Activated T-cell treated with anti-CD3 and anti-CD28 coated beads, Interleukin-2, amount 50 U/mL, for 48 hours (primary cell): ENCODE measurements around the gene RSPH1.

Source experiments
- DNase-seq, 2 experiments: peaks; one replicate each; pipeline ENCODE4 v3.0.0-alpha.2; 2020

RSPH1 gene

GRCh38 chr21:42443181-42443785 is 52.7 kb downstream of the RSPH1 start:
- no peak for DNase-seq

GRCh38 chr21:42441963-42442362 is 54.1 kb downstream of the RSPH1 start:
- DNase-seq, result no peak

- DNase-seq, result peak; percentile 62 to 68
Observed at GRCh38 chr21:42440187-42440792, 55.7 kb downstream of the RSPH1 start.

GRCh38 chr21:42439284-42440186 is 56.5 kb downstream of the RSPH1 start:
- DNase-seq, result peak; percentile 71 to 72

DNA sequence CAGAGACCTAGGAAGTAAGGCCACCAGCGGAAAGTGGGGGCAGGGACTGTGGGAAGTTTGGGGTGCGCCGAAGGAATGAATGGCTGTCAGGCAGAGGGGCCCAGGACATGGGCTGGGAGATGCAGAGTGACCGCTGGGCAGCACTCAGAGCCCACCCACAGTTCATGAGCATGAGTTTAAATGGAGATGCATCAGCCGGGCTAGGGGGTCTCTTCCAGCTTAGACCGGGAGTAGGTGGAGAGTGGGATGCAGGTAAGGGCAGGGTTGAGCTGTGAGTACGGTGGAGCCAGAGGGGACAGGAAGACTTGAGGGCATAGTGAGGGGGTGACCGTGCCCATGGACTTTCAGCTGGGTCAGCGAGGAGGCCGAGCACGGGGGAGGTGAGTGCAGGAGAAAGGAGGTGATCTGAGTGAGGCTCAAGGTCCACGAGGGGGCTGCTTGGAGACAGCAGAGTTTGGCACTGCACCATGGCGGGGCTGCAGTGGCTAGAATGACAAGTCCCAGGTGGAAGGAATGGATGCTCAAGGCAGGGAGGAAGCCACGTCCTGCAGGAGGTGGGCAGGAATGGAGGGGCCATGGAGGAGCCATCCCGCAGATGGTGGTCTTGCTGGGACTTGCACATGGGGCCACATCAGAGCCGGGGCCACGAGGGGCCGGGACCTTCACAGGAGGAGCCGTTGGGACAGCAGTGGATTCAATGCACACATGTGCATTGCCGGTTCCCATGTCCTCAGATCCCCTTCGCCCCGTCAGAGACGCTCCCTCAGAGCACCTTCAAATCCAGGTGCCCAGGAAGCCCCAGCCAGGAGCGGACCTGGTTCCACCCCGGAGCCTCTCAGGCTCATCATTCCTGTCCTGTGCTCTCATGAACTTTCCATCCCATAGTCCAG is 57.5 kb downstream of the RSPH1 start:
- DNase-seq, result no peak

DNA sequence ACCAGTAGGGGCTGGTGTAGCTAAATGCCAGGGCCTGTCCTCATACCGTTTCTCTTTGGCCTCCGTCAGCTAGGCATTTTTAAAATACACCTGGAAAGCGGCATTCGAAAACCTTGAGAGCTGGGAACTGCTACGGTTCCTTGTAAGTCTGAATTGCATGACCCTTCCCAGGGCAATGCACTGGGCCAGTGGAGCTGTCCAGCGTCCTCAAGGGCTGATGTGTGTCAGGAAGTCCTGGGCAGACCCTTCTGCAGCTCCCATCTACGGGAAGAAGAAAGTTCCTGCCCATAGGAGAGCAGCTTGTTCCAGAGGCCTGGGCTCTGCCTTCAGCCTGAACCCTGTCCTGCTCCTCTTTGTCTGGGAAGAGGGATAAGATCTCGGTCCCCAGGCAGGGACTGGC is 58.2 kb downstream of the RSPH1 start:
- no peak for DNase-seq

DNA sequence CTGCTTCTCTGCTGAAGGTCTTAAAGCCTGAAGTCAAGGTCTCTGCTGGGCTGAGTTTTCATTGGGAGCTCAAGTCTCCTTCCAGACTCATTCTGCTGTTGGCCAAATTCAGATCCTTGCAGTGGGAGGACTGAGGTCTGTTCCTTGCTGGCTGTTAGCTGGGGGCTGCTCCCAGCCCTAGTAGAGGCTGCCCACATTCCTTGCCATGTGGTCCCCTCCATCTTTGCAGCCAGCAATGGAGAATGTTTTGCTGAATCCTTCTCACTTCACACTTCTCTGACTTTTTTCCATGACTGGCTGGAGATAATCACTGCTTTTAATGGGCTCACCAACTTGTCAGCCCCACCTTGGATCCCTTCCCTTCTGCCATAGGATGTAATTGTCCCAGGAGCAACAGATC is 59.1 kb downstream of the RSPH1 start:
- DNase-seq, result no peak

DNA sequence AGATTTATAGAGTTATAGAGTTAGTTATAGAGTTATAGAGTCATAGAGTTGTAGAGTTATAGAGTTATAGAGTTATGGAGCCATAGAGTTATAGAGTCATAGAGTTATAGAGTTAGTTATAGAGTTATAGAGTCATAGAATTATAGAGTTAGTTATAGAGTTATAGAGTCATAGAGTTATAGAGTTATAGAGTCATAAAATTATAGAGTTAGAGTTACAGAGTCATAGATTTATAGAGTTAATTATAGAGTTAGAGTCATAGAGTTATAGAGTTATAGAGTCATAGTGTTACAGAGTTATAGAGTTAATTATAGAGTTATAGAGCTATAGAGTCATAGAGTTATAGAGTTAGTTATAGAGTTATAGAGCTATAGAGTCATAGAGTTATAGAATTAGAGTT is 60.2 kb downstream of the RSPH1 start:
- DNase-seq, result no peak

DNA sequence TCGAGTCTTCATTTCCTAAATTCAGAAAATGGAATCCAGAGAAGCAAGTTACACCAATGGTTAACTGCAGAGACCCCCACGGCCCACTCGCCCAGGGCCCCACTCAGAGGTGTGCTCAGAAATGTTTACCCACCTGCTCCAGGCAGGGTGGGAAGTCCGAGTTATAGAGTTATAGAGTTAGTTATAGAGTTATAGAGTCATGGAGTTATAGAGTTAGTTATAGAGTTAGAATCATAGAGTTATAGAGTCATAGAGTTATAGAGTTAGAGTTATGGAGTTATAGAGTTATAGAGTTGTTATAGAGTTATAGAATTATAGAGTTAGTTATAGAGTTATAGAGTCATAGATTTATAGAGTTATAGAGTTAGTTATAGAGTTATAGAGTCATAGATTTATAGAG is 60.6 kb downstream of the RSPH1 start:
- DNase-seq, result no peak

- DNase-seq, result no peak
Observed at GRCh38 chr21:42434884-42435283, 61.1 kb downstream of the RSPH1 start.

- DNase-seq, result no peak
Observed at GRCh38 chr21:42433946-42434551, 62.0 kb downstream of the RSPH1 start.

DNA sequence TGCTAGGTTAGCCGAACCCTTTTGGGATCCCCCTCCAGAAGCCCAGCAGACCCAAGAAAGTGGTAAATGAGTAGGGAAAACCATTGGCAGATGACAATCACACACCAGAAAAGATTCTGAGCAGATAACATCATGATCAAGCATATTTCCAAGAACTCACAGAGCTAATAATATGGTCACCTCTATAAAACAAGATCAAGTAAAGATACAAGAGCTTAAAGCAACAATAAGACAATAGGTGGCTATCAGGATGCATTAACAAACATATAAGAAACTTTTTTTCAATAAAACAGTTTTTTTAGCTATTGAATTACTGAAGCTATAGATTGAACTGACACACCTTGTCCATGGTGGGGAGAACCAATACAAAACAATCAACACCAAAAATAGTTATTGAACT is 63.3 kb downstream of the RSPH1 start:
- no peak for DNase-seq

- no peak for DNase-seq
Observed at GRCh38 chr21:42431196-42431595, 64.8 kb downstream of the RSPH1 start.

DNA sequence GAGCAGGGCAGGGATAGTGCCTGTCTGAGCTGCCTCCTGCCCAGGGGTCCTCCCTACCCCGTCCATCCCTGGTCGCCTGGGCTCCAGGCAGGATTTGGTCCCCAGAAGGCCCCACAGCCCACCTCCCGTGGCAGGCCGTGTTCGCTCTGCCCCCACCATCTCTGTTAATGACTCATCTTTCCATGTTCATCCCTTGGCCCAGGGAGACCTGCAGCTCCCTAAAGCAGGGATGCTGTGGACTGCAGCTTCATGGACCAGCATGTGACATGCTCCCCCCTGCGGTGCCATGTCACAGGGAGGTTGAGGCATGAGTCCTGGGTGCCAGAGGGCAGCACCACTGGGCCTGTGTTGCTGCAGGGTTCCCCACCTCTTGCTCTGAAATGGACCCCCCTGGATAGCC is 65.5 kb downstream of the RSPH1 start:
- no peak for DNase-seq

DNA sequence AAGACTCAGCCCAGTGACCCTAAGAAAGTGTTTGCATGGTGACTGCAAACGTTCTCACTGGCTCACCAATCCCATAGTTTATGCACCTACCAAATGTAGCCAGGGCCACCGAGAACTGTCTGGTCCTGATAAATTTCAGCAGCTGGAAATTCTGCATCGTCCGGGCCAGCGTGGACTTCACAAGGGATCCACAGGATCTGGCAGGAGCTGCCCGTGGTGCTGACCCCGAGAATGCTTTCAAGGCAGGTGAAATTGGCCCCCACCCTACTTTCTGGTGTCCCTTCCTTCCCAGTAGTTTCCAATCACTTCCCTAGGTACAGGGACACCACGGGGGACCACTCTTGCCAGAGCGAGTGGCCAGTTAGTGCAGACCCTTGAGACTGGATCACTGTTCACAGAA is 66.2 kb downstream of the RSPH1 start:
- no peak for DNase-seq

GRCh38 chr21:42429021-42429420 is 67.0 kb downstream of the RSPH1 start:
- no peak for DNase-seq

GRCh38 chr21:42427809-42428419 is 68.1 kb downstream of the RSPH1 start:
- no peak for DNase-seq

GRCh38 chr21:42426876-42427480 is 69.0 kb downstream of the RSPH1 start:
- DNase-seq, result no peak

- DNase-seq, result no peak
Observed at GRCh38 chr21:42426424-42426823, 69.6 kb downstream of the RSPH1 start.

GRCh38 chr21:42425591-42425990 is 70.4 kb downstream of the RSPH1 start:
- no peak for DNase-seq

DNA sequence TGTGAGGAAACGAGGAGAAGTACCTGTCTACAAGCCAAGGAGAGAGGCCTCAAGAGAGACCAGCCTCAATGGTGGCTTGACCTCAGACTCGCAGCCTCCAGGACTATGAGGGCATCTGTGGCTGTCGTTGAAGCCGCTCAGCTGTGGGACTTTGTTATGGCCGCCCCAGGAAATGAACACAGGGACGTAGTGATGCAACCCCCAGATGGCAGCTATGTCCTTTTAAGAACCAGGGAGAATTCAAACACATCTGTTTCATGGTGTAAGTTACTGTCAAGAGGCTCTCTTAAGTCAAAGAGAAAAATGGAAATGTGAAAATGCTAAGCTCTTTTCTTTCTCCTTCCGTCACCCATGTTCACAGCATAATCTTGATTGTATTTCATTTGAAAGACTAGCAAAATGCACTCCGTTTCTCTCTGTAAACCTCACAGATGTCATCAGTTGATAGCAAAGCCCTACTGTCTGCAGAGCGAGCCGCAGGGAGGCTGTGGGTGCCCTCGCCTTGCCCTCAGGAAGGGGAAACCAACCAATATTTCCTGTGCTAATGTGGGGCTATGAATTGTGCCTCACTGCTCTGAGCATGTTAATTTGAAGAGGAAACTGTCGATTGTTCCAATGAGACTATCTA is 71.0 kb downstream of the RSPH1 start:
- peak; percentile 75 to 79 for DNase-seq
